GM18502 (cell line): ENCODE data around the gene PLEKHO1.
"Not testable (repeated sequence)": the region's sequence is repeated elsewhere in the genome, so short reads cannot be mapped to it uniquely, and the experiment has no call there.

ENCODE experiments used
- ATAC-seq: cut with Tn5 transposase; IDR thresholded peaks from one replicate; pipeline ENCODE4 v1.9.1; 2021; ENCODE audit warnings: mild to moderate bottlenecking; ENCODE audit not compliant: unreplicated experiment, poor library complexity

PLEKHO1 gene

GRCh38 chr1:150165622-150166612 lies 16.2 kb downstream of the PLEKHO1 start:
- no peak for ATAC-seq

- no peak for ATAC-seq
Measured at GRCh38 chr1:150168960-150169601, 19.4 kb downstream of the PLEKHO1 start.

GRCh38 chr1:150171801-150172200 lies 22.1 kb downstream of the PLEKHO1 start:
- no peak for ATAC-seq

- ATAC-seq: no peak
Measured at GRCh38 chr1:150173141-150173585, 23.4 kb downstream of the PLEKHO1 start.

- no peak for ATAC-seq
Measured at GRCh38 chr1:150176593-150176992, 26.9 kb downstream of the PLEKHO1 start.

- no peak for ATAC-seq
Measured at GRCh38 chr1:150178548-150178947, 28.8 kb downstream of the PLEKHO1 start.

GRCh38 chr1:150179867-150180266 lies 30.2 kb downstream of the PLEKHO1 start:
- ATAC-seq: no peak

GRCh38 chr1:150180474-150180873 lies 30.8 kb downstream of the PLEKHO1 start:
- no peak for ATAC-seq

GRCh38 chr1:150182247-150182646 lies 32.5 kb downstream of the PLEKHO1 start:
- ATAC-seq: no peak

- ATAC-seq: no peak
Measured at GRCh38 chr1:150183061-150183460, 33.3 kb downstream of the PLEKHO1 start.

- no peak for ATAC-seq
Measured at GRCh38 chr1:150185481-150185880, 35.8 kb downstream of the PLEKHO1 start.

- ATAC-seq: not testable (repeated sequence)
Measured at GRCh38 chr1:150186438-150186788, 36.7 kb downstream of the PLEKHO1 start.

- ATAC-seq: no peak
Measured at GRCh38 chr1:150186789-150187559, 37.3 kb downstream of the PLEKHO1 start.

GRCh38 chr1:150187560-150187931 lies 37.8 kb downstream of the PLEKHO1 start:
- no peak for ATAC-seq

- no peak for ATAC-seq
Measured at GRCh38 chr1:150192012-150192411, 42.3 kb downstream of the PLEKHO1 start.

- ATAC-seq: no peak
Measured at GRCh38 chr1:150194381-150195031, 44.8 kb downstream of the PLEKHO1 start.

GRCh38 chr1:150196417-150196816 lies 46.7 kb downstream of the PLEKHO1 start:
- no peak for ATAC-seq

- ATAC-seq: no peak
Measured at GRCh38 chr1:150207281-150207971, 57.7 kb downstream of the PLEKHO1 start.

GRCh38 chr1:150208460-150208859 lies 58.7 kb downstream of the PLEKHO1 start:
- not testable (repeated sequence) for ATAC-seq
